Measurements from ENCODE around the gene SLF2.

DNA sequence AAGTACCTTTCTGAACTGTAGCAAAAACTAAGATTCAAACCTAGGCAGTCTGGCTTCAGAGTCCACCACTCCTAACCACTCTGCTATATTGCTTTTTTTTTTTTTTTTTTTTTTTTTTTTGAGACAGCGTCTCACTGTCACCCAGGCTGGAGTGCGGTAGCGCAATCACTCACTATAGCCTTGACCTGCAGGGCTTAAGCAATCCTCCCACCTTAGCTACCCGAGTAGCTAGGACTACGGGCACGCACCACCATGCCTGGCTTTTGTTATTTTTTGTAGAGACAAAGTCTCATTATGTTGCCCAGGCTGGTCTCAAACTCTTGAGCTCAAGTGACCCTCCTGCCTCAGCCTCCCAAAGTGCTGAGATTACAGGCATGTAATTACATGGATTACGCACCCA is 10.1 kb upstream of the SLF2 start:
- TF ChIP-seq, protein P1, sequence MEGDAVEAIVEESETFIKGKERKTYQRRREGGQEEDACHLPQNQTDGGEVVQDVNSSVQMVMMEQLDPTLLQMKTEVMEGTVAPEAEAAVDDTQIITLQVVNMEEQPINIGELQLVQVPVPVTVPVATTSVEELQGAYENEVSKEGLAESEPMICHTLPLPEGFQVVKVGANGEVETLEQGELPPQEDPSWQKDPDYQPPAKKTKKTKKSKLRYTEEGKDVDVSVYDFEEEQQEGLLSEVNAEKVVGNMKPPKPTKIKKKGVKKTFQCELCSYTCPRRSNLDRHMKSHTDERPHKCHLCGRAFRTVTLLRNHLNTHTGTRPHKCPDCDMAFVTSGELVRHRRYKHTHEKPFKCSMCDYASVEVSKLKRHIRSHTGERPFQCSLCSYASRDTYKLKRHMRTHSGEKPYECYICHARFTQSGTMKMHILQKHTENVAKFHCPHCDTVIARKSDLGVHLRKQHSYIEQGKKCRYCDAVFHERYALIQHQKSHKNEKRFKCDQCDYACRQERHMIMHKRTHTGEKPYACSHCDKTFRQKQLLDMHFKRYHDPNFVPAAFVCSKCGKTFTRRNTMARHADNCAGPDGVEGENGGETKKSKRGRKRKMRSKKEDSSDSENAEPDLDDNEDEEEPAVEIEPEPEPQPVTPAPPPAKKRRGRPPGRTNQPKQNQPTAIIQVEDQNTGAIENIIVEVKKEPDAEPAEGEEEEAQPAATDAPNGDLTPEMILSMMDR (IDR thresholded peaks at IDR 0.05): no peak
- no peak for TF ChIP-seq POLR2A (IDR thresholded peaks at IDR 0.05)
- TF ChIP-seq EP300 (IDR thresholded peaks at IDR 0.05): no peak
